ENCODE results near the gene UGT2B7. TPM values are rescaled to one million over a fixed set of nuclear protein-coding genes. Genes with fewer than 3 reads are reported as not detected.

UGT2B7 gene
- total and polyA plus RNA-seq, 12 donors: not detected

- 65 to 85% methylated on average over 4 of the region's 4 CpGs for WGBS, 2 donors
- Histone ChIP-seq H3K27me3 (no peaks in the 10 kb centered on the region), H3K27ac (no peak overlapping the region), H3K4me1 (no peaks in the 10 kb centered on the region), H3K4me3 (no peak overlapping the region), H3K36me3 (no peaks in the 10 kb centered on the region), H3K9me3 (no peaks in the 10 kb centered on the region)
- no peak for ATAC-seq
- DNase-seq: no peak
- TF ChIP-seq, protein P1, sequence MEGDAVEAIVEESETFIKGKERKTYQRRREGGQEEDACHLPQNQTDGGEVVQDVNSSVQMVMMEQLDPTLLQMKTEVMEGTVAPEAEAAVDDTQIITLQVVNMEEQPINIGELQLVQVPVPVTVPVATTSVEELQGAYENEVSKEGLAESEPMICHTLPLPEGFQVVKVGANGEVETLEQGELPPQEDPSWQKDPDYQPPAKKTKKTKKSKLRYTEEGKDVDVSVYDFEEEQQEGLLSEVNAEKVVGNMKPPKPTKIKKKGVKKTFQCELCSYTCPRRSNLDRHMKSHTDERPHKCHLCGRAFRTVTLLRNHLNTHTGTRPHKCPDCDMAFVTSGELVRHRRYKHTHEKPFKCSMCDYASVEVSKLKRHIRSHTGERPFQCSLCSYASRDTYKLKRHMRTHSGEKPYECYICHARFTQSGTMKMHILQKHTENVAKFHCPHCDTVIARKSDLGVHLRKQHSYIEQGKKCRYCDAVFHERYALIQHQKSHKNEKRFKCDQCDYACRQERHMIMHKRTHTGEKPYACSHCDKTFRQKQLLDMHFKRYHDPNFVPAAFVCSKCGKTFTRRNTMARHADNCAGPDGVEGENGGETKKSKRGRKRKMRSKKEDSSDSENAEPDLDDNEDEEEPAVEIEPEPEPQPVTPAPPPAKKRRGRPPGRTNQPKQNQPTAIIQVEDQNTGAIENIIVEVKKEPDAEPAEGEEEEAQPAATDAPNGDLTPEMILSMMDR (IDR thresholded peaks at IDR 0.05): no peak
- intact Hi-C loops (cut with DNase I): no loop called here
Measured at GRCh38 chr4:69147334-69147733, 51.1 kb downstream of the UGT2B7 start.

DNA sequence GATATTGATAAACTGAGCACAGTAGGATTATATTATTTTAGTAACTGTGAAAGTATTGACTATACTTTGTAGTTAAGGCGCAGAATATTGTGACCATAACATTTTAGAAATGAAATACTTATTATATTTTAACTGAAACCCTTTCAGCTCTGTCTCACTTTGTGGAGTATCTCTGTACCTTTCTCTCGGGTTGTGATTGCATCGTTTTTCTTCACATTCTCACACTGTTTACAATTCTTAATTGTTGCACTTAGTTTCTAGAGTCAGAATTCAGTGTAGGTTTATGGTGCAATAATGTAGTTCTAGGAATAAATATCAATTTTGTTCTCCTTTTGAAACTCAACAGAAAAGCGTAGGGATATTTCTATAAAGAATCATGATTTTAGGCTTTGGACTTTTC, 57.7 kb downstream of the UGT2B7 start:
- Histone ChIP-seq H3K4me1 (no peaks in the 10 kb centered on the region), H3K9me3 (no peaks in the 10 kb centered on the region), H3K36me3 (no peaks in the 10 kb centered on the region), H3K4me3 (no peak overlapping the region), H3K27me3 (no peaks in the 10 kb centered on the region), H3K27ac (no peak overlapping the region)
- TF ChIP-seq, protein P1 (IDR thresholded peaks at IDR 0.05): no peak
- 79 to 87% methylated on average over 4 of the region's 4 CpGs for WGBS, 2 donors
- DNase-seq (no peak), ATAC-seq (no peak)
- intact Hi-C loops (cut with DNase I): no loop called here

DNA sequence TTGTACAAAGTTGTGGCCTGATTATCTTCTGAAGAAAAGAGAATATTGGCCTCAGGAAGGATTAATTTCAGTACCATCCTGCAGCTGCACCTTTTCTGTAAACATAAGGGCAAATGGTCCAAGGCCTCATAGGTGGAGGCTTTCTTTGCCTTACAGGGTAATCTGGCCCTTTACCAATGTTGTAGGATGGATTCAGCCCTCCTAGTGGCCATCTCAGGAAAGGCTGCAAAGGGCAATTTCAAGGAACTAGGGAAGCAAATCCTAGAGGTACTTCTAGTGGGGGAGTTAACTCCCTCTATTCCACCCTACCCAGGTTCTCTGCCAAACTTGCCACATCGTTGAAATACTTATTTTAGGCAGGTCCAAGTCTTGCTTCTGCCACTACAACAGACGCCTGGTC, 60.6 kb downstream of the UGT2B7 start:
- Histone ChIP-seq H3K4me1 (no peaks in the 10 kb centered on the region), H3K9me3 (no peaks in the 10 kb centered on the region), H3K36me3 (no peaks in the 10 kb centered on the region), H3K4me3 (no peak overlapping the region), H3K27ac (no peak overlapping the region), H3K27me3 (no peaks in the 10 kb centered on the region)
- intact Hi-C loops (cut with DNase I): no loop called here
- TF ChIP-seq, protein P1 (IDR thresholded peaks at IDR 0.05): no peak
- ATAC-seq (no peak), DNase-seq (no peak)
- 71 to 79% methylated on average over 2 of the region's 2 CpGs for WGBS, 2 donors

Other genes starting within 250 kb of the UGT2B7 start
- not detected for gene UGT2A3, start 144.7 kb upstream of the UGT2B7 start, total RNA-seq
- not detected for gene UGT2A3, start 144.7 kb upstream of the UGT2B7 start, polyA plus RNA-seq
- not detected for gene UGT2B11, start 118.3 kb downstream of the UGT2B7 start, total RNA-seq
- gene UGT2B11, start 118.3 kb downstream of the UGT2B7 start, polyA plus RNA-seq: not detected
- not detected for gene UGT2B28, start 184.0 kb downstream of the UGT2B7 start, total RNA-seq
- not detected for gene UGT2B28, start 184.0 kb downstream of the UGT2B7 start, polyA plus RNA-seq